GM06990 (cell line): Measurements from ENCODE around the gene PLCB4.

Experiments used
- DNase-seq: peaks from one replicate; pipeline ENCODE4 v3.0.0-alpha.2; 2011; ENCODE audit not compliant: insufficient read length; ENCODE audit errors: extremely low read depth
- H3K27me3 ChIP-seq: replicated peaks from 2 replicates; pipeline ENCODE4 v1.6.0; 2011; ENCODE audit warnings: low read length; ENCODE audit not compliant: control insufficient read depth, insufficient read depth
- H3K36me3 ChIP-seq: 2 replicates; pipeline ENCODE4 v1.5.1; 2011; ENCODE audit warnings: low read length; ENCODE audit not compliant: control insufficient read depth, insufficient read depth
- H3K4me3 ChIP-seq: replicated peaks from 2 replicates; pipeline ENCODE4 v1.5.1; 2011; ENCODE audit warnings: low read depth, mild to moderate bottlenecking, control low read depth, low read length
- CTCF ChIP-seq: IDR thresholded peaks from 2 replicates; pipeline ENCODE4 v1.5.1; 2011; ENCODE audit warnings: low read length, control low read depth, mild to moderate bottlenecking, inconsistent platforms; ENCODE audit not compliant: insufficient read depth, poor library complexity, severe bottlenecking

The PLCB4 gene

GRCh38 chr20:9062066-9062465 lies 6.8 kb upstream of the PLCB4 start:
- DNase-seq, result no peak
- H3K36me3 ChIP-seq, result no peaks in the 10 kb centered on the region
- no peak for TF ChIP-seq CTCF
- H3K4me3 ChIP-seq, result no peak overlapping the region
- H3K27me3 ChIP-seq, result no peaks in the 10 kb centered on the region

GRCh38 chr20:9066191-9066590 lies 2.7 kb upstream of the PLCB4 start:
- TF ChIP-seq CTCF, result no peak
- no peak overlapping the region for H3K4me3 ChIP-seq
- no peak for DNase-seq
- H3K36me3 ChIP-seq, result no peaks in the 10 kb centered on the region
- peaks cover 3% of the 10 kb centered on the region; the same call in 1 of the 2 replicates for H3K27me3 ChIP-seq

- no peak overlapping the region for H3K4me3 ChIP-seq
- no peak for DNase-seq
- H3K36me3 ChIP-seq, result no peaks in the 10 kb centered on the region
- no peak for TF ChIP-seq CTCF
- peaks cover 3% of the 10 kb centered on the region; the same call in 1 of the 2 replicates for H3K27me3 ChIP-seq
These were observed 570 bp upstream of the PLCB4 start for GRCh38 chr20:9068233-9068801.

- Histone ChIP-seq H3K36me3 (no peaks in the 10 kb centered on the region), H3K4me3 (no peak overlapping the region), H3K27me3 (peaks cover 3% of the 10 kb centered on the region; the same call in 1 of the 2 replicates)
- no peak for DNase-seq
- TF ChIP-seq CTCF, result no peak
These were observed 1.4 kb downstream of the PLCB4 start for GRCh38 chr20:9070304-9070703.

- no peak for TF ChIP-seq CTCF
- DNase-seq, result no peak
- no peaks in the 10 kb centered on the region for H3K36me3 ChIP-seq
- peaks cover 3% of the 10 kb centered on the region; the same call in 1 of the 2 replicates for H3K27me3 ChIP-seq
- H3K4me3 ChIP-seq, result no peak overlapping the region
These were observed 3.3 kb downstream of the PLCB4 start for GRCh38 chr20:9071976-9072726.
